OCI-LY1 (cell line): ENCODE data around the gene SENP8.

Experiments used
- CTCF ChIP-seq: fragments of 200-600 bp; sonication (generic), shearing (Covaris generic); IDR thresholded peaks from 2 replicates; pipeline ENCODE4 v1.5.1; 2017; ENCODE audit warnings: mild to moderate bottlenecking, antibody characterized with exemption, low read length, moderate library complexity, mixed read lengths
- EZH2 ChIP-seq: fragments of 200-600 bp; sonication (generic), shearing (Covaris generic); IDR thresholded peaks from 2 replicates; pipeline ENCODE4 v1.8.0; 2017; ENCODE audit warnings: borderline replicate concordance, mixed run types, mild to moderate bottlenecking, antibody characterized with exemption, low read length, moderate library complexity, mixed read lengths

- TF ChIP-seq CTCF (no peak), EZH2 (no peak)
Measured at GRCh38 chr15:72172796-72173195, 54.6 kb downstream of the SENP8 start.
